Small intestine (tissue), 7 donors: ENCODE data around the gene VSIG4. TPM values are rescaled to one million over a fixed set of nuclear protein-coding genes. Genes with fewer than 3 reads are reported as not detected.

Experiments
- DNase-seq, 2 donors: peaks; one replicate each; pipeline versions ENCODE4 v3.0.0 to v3.0.0-alpha.2; 2013
- FAIRE-seq: peaks from 2 replicates; lab custom pipeline; 2012; peaks lifted over from hg19 to GRCh38; lab: Jason Lieb, UNC
- H3K27ac ChIP-seq, 3 donors: one replicate each; pipeline ENCODE4 v1.5.1; 2013; ENCODE audit warnings: low read length in 2 of 3, mild to moderate bottlenecking in 2 of 3, control low read depth in 1 of 3, inconsistent platforms in 1 of 3, low read depth in 1 of 3, moderate library complexity in 1 of 3
- H3K27me3 ChIP-seq, 3 donors: one replicate each; pipeline ENCODE4 v1.6.1; 2013; ENCODE audit warnings: low read length in 3 of 3, inconsistent platforms in 1 of 3; ENCODE audit not compliant: control insufficient read depth in 3 of 3, insufficient read depth in 3 of 3
- H3K36me3 ChIP-seq, 3 donors: one replicate each; pipeline ENCODE4 v1.6.1; 2013; ENCODE audit warnings: low read length in 3 of 3, inconsistent platforms in 1 of 3, low read depth in 1 of 3, mild to moderate bottlenecking in 1 of 3, moderate library complexity in 1 of 3; ENCODE audit not compliant: control insufficient read depth in 3 of 3, insufficient read depth in 2 of 3
- H3K4me1 ChIP-seq, 3 donors: one replicate each; pipeline ENCODE4 v1.6.1; 2013; ENCODE audit warnings: low read length in 2 of 3, inconsistent platforms in 1 of 3, low read depth in 1 of 3, mild to moderate bottlenecking in 1 of 3, moderate library complexity in 1 of 3; ENCODE audit not compliant: control insufficient read depth in 3 of 3, insufficient read depth in 2 of 3
- H3K4me3 ChIP-seq, 3 donors: one replicate each; pipeline ENCODE4 v1.5.1; 2013; ENCODE audit warnings: low read length in 3 of 3, control low read depth in 1 of 3, inconsistent platforms in 1 of 3, low read depth in 1 of 3, mild to moderate bottlenecking in 1 of 3, moderate library complexity in 1 of 3
- H3K9me3 ChIP-seq, 2 donors: one replicate each; pipeline ENCODE4 v1.6.1; 2013; ENCODE audit warnings: low read depth in 1 of 2, low read length in 1 of 2; ENCODE audit not compliant: control insufficient read depth in 2 of 2, insufficient read depth in 1 of 2
- WGBS, 3 donors: extraction: QIAGEN DNeasy Blood & Tissue Kit; methylation state at CpG; one replicate each; pipeline ENCODE4 v1.1.7; 2013; 5-methylcytosine and 5-hydroxymethylcytosine counted together
- polyA plus RNA-seq, 4 donors: library from polyadenylated mRNA; stranded (reverse) in 3 of 4; unstranded in 1 of 4; fragments of 200-250 nt in 3 of 4; fragments of 120-200 nt in 1 of 4; gene quantifications; one replicate each; pipeline versions ENCODE4 v1.2.1 to v1.2.3, GENCODE V29; 2013
- donor health status: healthy with polysubstance abuse.
- donor health status: control.
- donor health status: control.
- donor health status: Bipolar disorder and iron deficiency.
- donor health status: healthy.

VSIG4 gene
- polyA plus RNA-seq, 4 donors, result 5.2 to 90.1 (median 12.7) TPM

DNA sequence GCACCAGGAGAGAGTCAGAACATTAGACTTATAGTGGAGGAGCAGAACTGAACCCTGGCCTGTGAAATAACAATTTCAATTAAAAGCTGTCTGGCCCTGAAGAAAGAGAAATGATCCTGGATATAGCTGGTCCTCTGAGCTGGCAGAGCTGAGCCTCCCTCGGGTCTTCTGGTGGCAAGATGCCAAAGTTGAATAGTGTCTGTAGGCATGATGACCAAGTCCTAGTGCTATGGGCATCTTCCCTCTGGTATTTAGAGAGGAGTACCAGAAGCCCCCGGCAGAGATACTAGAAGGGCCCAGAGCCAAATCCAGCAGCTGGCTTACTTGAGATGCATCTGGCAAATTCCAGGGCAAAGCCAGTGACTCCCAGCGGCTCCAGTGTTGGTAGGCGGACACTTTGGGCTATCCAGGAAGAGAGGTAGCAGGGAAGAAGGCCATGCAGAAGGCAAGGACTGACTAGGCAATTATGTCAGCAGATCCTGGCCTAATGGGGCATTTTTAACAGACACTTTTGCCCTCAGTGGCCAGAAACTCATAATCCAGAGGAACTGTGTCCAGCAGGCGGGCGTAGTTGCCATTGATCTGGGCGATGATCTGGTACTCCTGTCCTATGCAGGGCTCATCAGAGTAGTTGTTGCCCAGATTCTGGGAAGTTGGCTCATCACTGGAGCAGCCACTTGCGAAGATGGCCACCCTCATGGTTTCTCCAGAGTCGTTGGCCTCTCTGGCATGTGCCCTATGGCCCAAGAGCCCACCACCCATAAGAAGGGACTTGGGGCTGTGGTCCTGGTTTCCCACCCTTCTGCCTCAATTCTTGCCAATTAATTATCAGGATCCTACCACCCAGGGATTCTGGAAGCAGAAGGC, 17.9 kb downstream of the VSIG4 start:
- WGBS, 3 donors, result 82 to 84% (median 83%) methylated on average over 9 of the region's 9 CpGs

GRCh38 chrX:66021401-66021764, 18.5 kb downstream of the VSIG4 start:
- Histone ChIP-seq H3K9me3 (no peaks in the 10 kb centered on the region), H3K27me3 (no peaks in the 10 kb centered on the region), H3K27ac (no peak overlapping the region), H3K36me3 (no peaks in the 10 kb centered on the region), H3K4me3 (no peak overlapping the region), H3K4me1 (peaks cover 0 to 3% (median 0%) of the 10 kb centered on the region in 3 donors)
- FAIRE-seq (no peak), DNase-seq (no peak)
- 56 to 94% (median 88%) methylated on average over 1 of the region's 1 CpG for WGBS, 3 donors

More for the DNA sequence above, 17.9 kb downstream of the VSIG4 start:
- Histone ChIP-seq H3K36me3 (no peaks in the 10 kb centered on the region), H3K27ac (no peak overlapping the region), H3K4me3 (no peak overlapping the region), H3K27me3 (no peaks in the 10 kb centered on the region), H3K9me3 (no peaks in the 10 kb centered on the region), H3K4me1 (peaks cover 0 to 3% (median 0%) of the 10 kb centered on the region in 3 donors)
- FAIRE-seq (no peak), DNase-seq (no peak)

DNA sequence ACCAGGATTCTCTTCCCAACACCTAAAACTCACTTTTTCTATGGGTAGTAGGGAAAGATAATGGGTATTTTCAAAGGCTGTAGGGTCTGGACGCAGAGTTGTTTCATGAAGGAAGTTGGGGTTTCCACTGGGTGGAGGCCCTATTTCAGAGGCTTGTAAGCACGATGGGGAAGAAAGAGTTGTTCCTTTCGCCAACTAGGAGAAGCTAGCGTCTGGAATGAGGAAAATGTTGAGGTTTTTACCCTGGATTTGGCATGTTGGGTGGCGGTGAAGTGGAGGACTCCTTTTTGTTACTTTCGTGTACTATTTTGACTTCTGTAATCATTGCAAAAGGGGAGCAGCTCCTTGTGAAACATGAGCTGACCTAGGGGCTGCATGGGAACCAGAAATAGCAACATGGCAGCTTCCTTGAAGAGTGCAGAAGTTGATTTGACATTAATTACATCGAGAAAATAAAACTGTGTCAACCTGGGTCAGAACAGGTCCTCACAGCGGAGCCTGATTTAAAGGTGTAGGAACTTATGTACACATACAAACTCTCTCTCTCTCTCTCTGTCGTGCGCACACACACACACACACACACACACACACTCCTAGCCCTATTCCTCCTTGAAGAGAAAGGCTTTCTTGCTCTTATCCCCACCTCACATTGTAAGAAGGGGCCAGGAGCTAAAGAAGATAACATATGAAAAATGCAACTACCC, 19.1 kb downstream of the VSIG4 start:
- DNase-seq (no peak), FAIRE-seq (no peak)
- no peak overlapping the region for H3K4me3 ChIP-seq
- no peaks in the 10 kb centered on the region for H3K27me3 ChIP-seq
- no peaks in the 10 kb centered on the region for H3K9me3 ChIP-seq
- 65 to 76% (median 76%) methylated on average over 10 of the region's 10 CpGs for WGBS, 3 donors
- H3K4me1 ChIP-seq, result peaks cover 0 to 3% (median 0%) of the 10 kb centered on the region in 3 donors
- H3K36me3 ChIP-seq, result no peaks in the 10 kb centered on the region
- no peak overlapping the region for H3K27ac ChIP-seq

DNA sequence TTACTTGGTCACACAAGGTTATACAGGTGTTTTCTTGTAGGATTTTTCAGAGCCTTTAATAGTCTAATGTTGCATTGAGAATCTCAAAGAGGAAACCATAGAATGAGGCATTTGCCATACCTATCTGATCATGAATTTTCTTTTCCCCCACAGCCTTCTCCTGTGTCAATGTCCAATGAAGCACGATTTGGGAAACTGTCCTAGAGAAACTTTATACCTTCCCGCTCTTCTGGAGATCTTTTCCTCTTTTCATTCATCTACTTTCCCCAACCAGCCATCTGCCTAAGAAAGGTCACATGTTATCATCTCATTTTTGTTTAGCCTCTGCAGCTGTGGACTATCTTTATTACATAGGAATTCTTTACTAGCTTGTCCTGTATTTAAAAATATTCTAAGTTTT, 19.9 kb downstream of the VSIG4 start:
- H3K4me3 ChIP-seq, result no peak overlapping the region
- no peaks in the 10 kb centered on the region for H3K9me3 ChIP-seq
- WGBS, 3 donors, result 83 to 91% (median 87%) methylated on average over 2 of the region's 2 CpGs
- no peaks in the 10 kb centered on the region for H3K36me3 ChIP-seq
- no peak for FAIRE-seq
- no peak for DNase-seq
- no peaks in the 10 kb centered on the region for H3K27me3 ChIP-seq
- H3K27ac ChIP-seq, result no peak overlapping the region
- peaks cover 0 to 3% (median 0%) of the 10 kb centered on the region in 3 donors for H3K4me1 ChIP-seq

GRCh38 chrX:66019310-66019652, 20.6 kb downstream of the VSIG4 start:
- H3K27ac ChIP-seq, result no peak overlapping the region
- DNase-seq, result no peak
- peaks cover 0 to 3% (median 0%) of the 10 kb centered on the region in 3 donors for H3K4me1 ChIP-seq
- no peak for FAIRE-seq
- H3K36me3 ChIP-seq, result no peaks in the 10 kb centered on the region
- no peaks in the 10 kb centered on the region for H3K9me3 ChIP-seq
- 54 to 94% (median 89%) methylated on average over 1 of the region's 1 CpG for WGBS, 3 donors
- H3K27me3 ChIP-seq, result no peaks in the 10 kb centered on the region
- H3K4me3 ChIP-seq, result no peak overlapping the region

GRCh38 chrX:66018585-66019309, 21.1 kb downstream of the VSIG4 start:
- FAIRE-seq (no peak), DNase-seq (no peak)
- Histone ChIP-seq H3K4me3 (no peak overlapping the region), H3K9me3 (no peaks in the 10 kb centered on the region), H3K36me3 (no peaks in the 10 kb centered on the region), H3K27ac (peak overlapping the region in 1 of 3 donors; percentile 49), H3K4me1 (peaks cover 0 to 3% (median 0%) of the 10 kb centered on the region in 3 donors), H3K27me3 (no peaks in the 10 kb centered on the region)
- 75 to 89% (median 84%) methylated on average over 7 of the region's 7 CpGs for WGBS, 3 donors

DNA sequence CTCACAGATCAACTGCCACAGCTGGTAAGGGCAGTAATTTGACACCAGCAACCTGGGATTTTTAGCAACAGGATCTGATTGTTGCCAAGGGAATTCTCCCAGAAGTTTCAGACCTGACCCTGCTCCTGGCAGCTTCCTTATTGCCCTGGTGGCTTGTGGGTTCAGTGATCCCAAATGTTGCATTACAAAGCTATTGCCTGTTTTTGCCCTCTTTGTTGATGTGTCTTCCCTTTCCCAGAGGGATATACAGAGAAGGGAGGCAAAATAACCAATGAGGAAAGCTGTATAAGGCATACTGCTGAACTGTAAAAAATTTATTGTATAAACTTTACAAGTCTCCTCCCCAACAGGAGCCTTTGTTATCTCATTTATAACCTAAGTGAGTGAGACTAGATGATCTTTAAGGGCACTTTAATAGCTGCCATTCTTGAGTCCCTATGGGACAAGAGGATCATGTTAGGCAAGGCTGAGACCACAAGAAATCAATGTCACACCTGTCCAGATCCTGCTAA, 22.2 kb downstream of the VSIG4 start:
- no peaks in the 10 kb centered on the region for H3K9me3 ChIP-seq
- peaks cover 0 to 3% (median 0%) of the 10 kb centered on the region in 3 donors for H3K4me1 ChIP-seq
- H3K4me3 ChIP-seq, result no peak overlapping the region
- DNase-seq, result peak in 1 of 2 donors; percentile 29
- FAIRE-seq, result no peak
- no peaks in the 10 kb centered on the region for H3K36me3 ChIP-seq
- no peaks in the 10 kb centered on the region for H3K27me3 ChIP-seq
- peak overlapping the region in 1 of 3 donors; percentile 60 for H3K27ac ChIP-seq
